Measurements from ENCODE around the gene LILRB3.
"Not testable (repeated sequence)": the region's sequence is repeated elsewhere in the genome, so short reads cannot be mapped to it uniquely, and the experiment has no call there.

The LILRB3 gene

GRCh38 chr19:54231077-54231931, 8.5 kb upstream of the LILRB3 start:
- TF ChIP-seq CTCF (conservative IDR thresholded peaks at IDR 0.05; ENCODE audit: low read depth, low read length) = peak; percentile 98
- no peak for DNase-seq (ENCODE audit: low read depth)

GRCh38 chr19:54230031-54230430, 7.2 kb upstream of the LILRB3 start:
- no peak overlapping the region for H3K4me3 ChIP-seq (ENCODE audit: low read length)
- DNase-seq (ENCODE audit: low read depth) = no peak
- TF ChIP-seq CTCF (conservative IDR thresholded peaks at IDR 0.05; ENCODE audit: low read depth, low read length) = no peak

More at GRCh38 chr19:54231077-54231931, 8.5 kb upstream of the LILRB3 start:
- no peak overlapping the region for H3K4me3 ChIP-seq (ENCODE audit: low read length)

DNA sequence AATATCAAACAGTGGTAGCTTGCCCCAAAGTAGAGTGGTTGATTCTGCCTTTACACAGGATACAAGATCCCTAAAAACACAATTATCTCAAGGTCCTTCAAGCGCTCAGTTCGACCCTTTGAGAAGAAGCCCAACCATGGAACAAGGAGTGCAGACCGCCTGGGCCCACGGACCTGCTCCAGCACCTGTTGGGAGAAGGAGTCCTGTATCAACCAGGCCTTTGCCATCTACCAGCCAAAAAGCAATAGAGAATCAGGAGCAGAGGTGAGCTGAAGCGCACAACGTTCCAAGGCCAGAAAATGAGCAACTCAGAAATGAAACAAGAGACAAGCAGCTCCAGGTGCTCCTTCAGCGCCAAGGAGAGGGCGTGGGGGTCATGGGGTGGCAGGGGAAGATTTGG, 6.3 kb upstream of the LILRB3 start:
- H3K4me3 ChIP-seq (ENCODE audit: low read length) = no peak overlapping the region
- TF ChIP-seq CTCF (conservative IDR thresholded peaks at IDR 0.05; ENCODE audit: low read depth, low read length) = no peak
- DNase-seq (ENCODE audit: low read depth) = no peak

GRCh38 chr19:54224619-54225018, 1.8 kb upstream of the LILRB3 start:
- not testable (repeated sequence) for H3K4me3 ChIP-seq (ENCODE audit: low read length); DNase-seq (ENCODE audit: low read depth)

DNA sequence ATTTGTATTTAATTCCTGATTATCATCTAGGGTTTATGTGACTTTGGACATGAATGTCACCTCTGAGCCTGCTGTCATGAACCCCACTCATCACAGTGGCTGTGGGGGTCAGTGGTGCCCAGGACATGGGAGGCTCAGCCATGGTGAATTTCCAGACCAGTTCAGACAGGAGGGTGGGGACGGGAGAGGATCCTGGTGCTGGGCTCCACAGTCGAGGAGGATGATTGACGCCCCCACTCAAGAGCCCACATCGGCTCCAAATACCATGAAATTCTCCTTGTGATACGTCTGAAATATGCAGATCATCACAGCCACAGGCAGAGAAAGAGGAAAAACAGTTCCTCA, 1.1 kb upstream of the LILRB3 start:
- not testable (repeated sequence) for H3K4me3 ChIP-seq (ENCODE audit: low read length); DNase-seq (ENCODE audit: low read depth)

GRCh38 chr19:54223277-54223936, 600 bp upstream of the LILRB3 start:
- not testable (repeated sequence) for H3K4me3 ChIP-seq (ENCODE audit: low read length); DNase-seq (ENCODE audit: low read depth)

DNA sequence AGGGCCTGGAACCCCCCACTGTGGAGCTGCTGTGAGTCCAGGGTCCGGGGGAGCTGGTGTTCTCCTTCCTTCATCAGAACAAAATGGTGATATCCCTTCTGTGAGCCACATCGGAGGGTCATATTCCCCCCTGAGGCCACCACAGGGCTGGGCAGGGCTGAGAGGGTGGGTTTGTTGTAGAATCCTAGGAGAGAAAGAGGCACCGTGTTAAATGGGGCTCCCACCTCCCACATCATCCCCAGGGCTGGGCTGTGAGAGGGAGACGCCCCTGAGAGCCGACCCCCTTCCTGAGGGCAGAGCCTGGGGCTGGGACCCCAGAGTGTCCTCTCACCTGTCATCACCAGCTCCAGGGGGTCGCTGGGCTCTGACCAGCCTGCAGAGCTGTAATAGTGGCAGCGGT, 860 bp downstream of the LILRB3 start:
- not testable (repeated sequence) for H3K4me3 ChIP-seq (ENCODE audit: low read length); DNase-seq (ENCODE audit: low read depth)

- DNase-seq (ENCODE audit: low read depth) = not testable (repeated sequence)
Measured at GRCh38 chr19:54219702-54220101, 3.1 kb downstream of the LILRB3 start.

GRCh38 chr19:54218960-54219661, 3.7 kb downstream of the LILRB3 start:
- TF ChIP-seq CTCF (conservative IDR thresholded peaks at IDR 0.05; ENCODE audit: low read depth, low read length) = no peak
- no peak overlapping the region for H3K4me3 ChIP-seq (ENCODE audit: low read length)
- DNase-seq (ENCODE audit: low read depth) = no peak

More at GRCh38 chr19:54219702-54220101, 3.1 kb downstream of the LILRB3 start:
- not testable (repeated sequence) for H3K4me3 ChIP-seq (ENCODE audit: low read length)
